SK-N-MC (cell line): Measurements from ENCODE around the gene CBL.

Experiments used
- DNase-seq: peaks from one replicate; pipeline ENCODE4 v3.0.0-alpha.2; 2011; ENCODE audit warnings: low read depth, low spot score
- H3K27ac ChIP-seq: fragments of 200-600 bp; sonication (generic); 2 replicates; pipeline ENCODE4 v1.5.1; 2016; ENCODE audit warnings: mixed run types
- H3K36me3 ChIP-seq: fragments of 200-600 bp; sonication (generic); 2 replicates; pipeline ENCODE4 v1.6.1; 2017; ENCODE audit warnings: antibody characterized with exemption, low read length, mixed read lengths; ENCODE audit not compliant: insufficient read depth
- H3K4me3 ChIP-seq: fragments of 200-600 bp; sonication (generic); 2 replicates; pipeline ENCODE4 v1.5.1; 2016
- H3K9ac ChIP-seq: fragments of 200-600 bp; sonication (generic); 2 replicates; pipeline ENCODE4 v1.8.0; 2017; ENCODE audit warnings: mixed run types, mixed read lengths; ENCODE audit not compliant: insufficient read length
- H3K9me3 ChIP-seq: fragments of 200-600 bp; sonication (generic); 2 replicates; pipeline ENCODE4 v1.6.1; 2017; ENCODE audit warnings: low read depth, mild to moderate bottlenecking, antibody characterized with exemption, low read length, moderate library complexity, mixed read lengths
- EZH2 ChIP-seq: fragments of 200-600 bp; sonication (generic); IDR thresholded peaks from one replicate; pipeline ENCODE4 v1.6.1; 2017; ENCODE audit warnings: antibody characterized with exemption
- FOXP2 ChIP-seq: optimal IDR thresholded peaks from 2 replicates; pipeline ENCODE3; 2011; ENCODE audit warnings: mild to moderate bottlenecking, moderate library complexity; ENCODE audit not compliant: insufficient read depth; ENCODE audit errors: extremely low read length, control extremely low read depth
- POLR2AphosphoS5 ChIP-seq: IDR thresholded peaks from 2 replicates; pipeline ENCODE4 v1.6.1; 2012; ENCODE audit warnings: mild to moderate bottlenecking, low read depth, low read length, borderline replicate concordance

The CBL gene

DNA sequence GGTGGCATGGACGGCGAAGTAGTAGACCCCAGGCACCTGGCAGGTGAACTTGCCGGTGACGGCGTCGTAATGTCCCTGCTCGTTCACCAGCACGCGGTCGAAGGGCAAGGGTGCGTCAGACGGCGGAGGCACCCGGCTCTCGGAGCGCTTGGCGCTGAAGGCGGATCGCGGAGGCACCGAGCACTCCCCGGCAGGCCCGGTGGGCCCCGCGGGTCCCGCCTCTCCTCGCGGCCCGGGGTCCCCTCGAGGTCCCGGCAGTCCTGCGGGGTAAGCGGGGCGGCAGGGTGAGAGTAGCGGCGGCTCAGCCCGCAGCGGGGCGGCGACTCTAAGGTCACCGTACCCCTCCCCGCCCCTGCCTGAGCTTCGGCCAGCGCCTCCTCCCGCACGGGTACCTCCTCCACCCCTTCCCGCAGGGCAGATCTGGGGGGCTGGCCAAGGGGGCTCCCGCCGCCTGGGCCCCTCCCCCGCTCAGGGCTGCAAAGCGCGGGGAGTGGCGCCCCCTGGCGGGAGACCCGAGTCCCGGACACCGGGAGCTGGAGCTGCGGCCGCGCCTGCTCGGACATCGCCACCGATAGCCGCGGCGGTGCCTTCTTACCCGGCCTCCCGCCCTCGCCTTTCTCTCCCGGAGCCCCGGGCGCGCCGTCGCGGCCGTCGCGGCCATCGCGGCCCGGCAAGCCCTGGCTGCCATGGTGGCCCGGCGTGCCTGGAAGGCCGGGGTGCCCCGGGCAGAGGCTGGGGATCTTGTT is 133.6 kb downstream of the CBL start:
- no peaks in the 10 kb centered on the region for H3K9me3 ChIP-seq
- H3K36me3 ChIP-seq: no peaks in the 10 kb centered on the region; the same call in 1 of the 2 replicates
- H3K9ac ChIP-seq: peak overlapping the region; percentile 47
- no peak overlapping the region for H3K27ac ChIP-seq
- H3K4me3 ChIP-seq: peak overlapping the region; percentile 69
- DNase-seq: no peak
- TF ChIP-seq POLR2AphosphoS5 (no peak), EZH2 (no peak), FOXP2 (no peak)

DNA sequence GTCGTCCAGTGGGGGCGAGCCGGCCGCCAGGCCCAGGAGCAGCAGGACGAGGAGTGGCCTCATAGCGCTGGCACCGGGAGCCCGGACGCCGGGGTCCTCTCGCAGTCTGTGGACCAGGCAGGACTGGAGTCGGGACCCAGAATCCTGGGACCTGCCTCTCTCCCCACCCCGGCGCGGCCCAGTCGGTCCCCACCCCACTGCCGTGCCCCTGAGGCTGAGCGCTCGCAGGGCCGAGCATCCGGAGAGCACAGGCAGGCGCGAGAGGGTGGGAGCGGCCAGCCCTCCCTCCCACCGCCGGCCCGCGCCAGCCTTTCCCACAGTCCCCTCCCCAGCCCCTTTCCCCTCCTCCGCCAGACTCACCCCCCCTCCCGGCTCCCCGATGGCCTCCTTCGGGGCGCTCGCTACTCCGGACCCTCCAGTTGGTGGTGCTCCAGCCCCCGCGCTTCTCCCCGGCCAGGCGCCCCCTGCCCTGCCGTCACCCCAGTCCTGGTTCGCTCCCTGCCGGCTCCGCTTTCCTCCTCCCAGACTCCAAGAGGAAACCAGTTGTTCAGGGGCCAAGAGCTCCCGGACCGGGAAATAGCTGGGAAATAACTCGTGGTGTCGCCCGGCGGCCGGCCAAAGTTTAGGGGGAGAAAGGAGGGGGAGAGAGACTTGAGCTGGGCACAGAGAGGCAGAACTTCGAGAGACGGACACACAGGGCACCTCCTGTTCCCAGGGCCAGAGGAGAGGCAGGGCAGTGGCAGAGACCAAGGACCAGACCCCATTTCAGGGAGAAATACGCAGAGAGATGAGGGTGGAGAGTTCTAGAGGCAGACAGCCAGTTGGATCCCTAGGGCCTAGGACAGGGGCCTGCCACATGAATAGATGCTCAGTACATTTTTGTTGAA is 134.4 kb downstream of the CBL start, which contains the start of gene C1QTNF5:
C1QTNF5 (minus strand) TSS at position 549 of the 887 bp plus-strand sequence; CDS start at position 63, 486 bp downstream.
- H3K36me3 ChIP-seq: no peaks in the 10 kb centered on the region; the same call in 1 of the 2 replicates
- peak within 1 kb of the TSS; percentile 47 for H3K9ac ChIP-seq
- DNase-seq: no peak
- H3K9me3 ChIP-seq: no peaks in the 10 kb centered on the region
- peak within 1 kb of the TSS; percentile 69 for H3K4me3 ChIP-seq
- TF ChIP-seq EZH2 (no peak), POLR2AphosphoS5 (no peak), FOXP2 (no peak)
- no peak within 1 kb of the TSS for H3K27ac ChIP-seq

DNA sequence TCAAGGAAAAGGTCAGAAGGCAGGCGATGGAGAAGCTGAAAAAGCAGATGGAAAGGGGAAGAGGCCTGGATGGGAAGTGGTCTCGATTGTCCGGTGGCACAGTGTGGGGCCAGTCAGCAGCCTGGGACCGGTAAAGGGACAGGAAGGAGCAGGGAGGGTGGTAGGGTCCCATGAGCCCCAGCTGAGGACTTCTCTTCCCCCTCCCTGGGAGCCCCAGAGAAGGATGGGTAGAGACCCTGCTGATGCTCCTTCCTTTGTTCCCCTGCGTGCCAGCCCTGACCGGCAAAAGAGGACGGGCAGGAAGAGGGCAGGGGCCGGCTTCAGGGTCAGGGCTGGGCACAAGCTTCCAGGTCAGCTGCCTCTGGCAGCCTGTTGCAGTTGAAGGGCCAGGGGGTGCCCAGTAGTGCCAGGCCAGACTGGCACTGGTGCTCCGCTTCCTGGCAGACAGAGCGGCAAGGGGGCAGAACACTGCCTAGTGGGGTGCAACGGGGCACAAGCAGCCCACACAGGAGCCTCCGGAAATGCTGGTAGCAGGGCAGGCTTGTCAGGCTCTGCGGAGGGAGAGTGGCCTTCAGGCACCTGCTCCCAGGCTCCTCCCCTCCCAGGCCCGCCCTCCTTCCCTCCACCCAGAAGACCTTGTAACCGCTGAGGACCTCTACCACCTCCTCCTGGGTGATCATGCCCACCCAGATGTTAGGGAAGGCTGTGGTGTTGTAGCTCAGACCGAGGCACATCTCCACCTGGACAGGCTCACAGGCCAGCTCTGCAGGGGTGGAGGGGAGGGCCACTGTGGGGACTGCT is 135.3 kb downstream of the CBL start:
- no peak for DNase-seq
- TF ChIP-seq EZH2 (no peak), POLR2AphosphoS5 (no peak), FOXP2 (no peak)
- H3K9ac ChIP-seq: no peak overlapping the region
- H3K4me3 ChIP-seq: no peak overlapping the region
- no peaks in the 10 kb centered on the region for H3K9me3 ChIP-seq
- no peaks in the 10 kb centered on the region; the same call in 1 of the 2 replicates for H3K36me3 ChIP-seq
- H3K27ac ChIP-seq: no peak overlapping the region

DNA sequence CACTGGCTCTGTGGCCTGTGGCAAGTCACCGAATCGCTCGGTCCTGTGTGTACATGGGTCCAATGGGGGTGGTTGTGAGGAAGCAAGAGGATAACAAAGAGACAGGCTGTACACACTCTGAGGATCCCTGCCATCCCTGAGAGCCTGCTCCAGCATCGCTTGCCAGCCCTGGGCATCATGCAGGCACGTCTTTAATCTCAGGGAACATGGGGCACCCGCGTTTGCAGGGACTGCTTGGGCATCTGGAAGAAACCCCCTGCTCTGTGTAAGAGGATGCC is 135.8 kb downstream of the CBL start:
- DNase-seq: no peak
- Histone ChIP-seq H3K4me3 (no peak overlapping the region), H3K9me3 (no peaks in the 10 kb centered on the region), H3K27ac (no peak overlapping the region), H3K36me3 (no peaks in the 10 kb centered on the region), H3K9ac (no peak overlapping the region)
- TF ChIP-seq EZH2 (no peak), FOXP2 (no peak), POLR2AphosphoS5 (no peak)

DNA sequence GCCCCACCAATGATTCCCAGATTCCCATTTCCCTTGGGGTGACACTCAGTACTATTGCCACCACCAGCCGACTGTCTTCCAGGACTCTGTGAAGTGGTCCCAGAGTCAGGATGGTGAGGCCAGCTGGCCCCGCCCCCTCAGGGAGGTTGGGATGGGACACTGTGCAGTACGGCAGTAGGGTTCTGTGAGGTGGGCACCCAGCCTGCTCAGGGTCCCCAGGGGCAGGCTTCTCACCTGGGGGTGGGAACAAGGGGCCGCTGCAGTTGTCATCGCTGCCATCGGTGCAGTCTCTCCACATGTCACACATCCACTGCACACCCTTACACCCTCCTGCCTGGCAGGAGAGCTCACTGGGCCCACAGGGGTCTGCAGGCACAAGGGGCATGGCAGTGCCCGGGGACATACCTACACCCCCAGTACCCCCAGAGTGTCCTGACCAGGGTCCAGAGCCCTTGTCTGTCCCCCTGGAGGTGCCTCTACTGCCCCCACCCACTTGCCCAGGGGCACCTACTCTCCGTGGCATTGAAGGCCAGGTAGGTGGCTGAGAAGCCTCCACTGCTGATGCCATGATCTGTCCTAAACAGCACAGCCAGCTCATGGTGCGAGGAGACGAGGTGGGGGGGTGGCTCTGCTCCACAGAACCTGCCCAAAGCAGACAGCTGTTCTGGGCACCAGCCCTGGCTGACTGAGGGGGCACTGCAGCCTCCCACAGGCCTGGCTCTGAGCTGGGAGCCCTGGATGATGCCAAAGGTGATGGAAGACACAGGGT is 136.4 kb downstream of the CBL start:
- DNase-seq: no peak
- H3K9me3 ChIP-seq: no peaks in the 10 kb centered on the region
- TF ChIP-seq EZH2: no peak
- no peak for TF ChIP-seq FOXP2
- TF ChIP-seq POLR2AphosphoS5: no peak
- H3K4me3 ChIP-seq: no peak overlapping the region
- H3K36me3 ChIP-seq: no peaks in the 10 kb centered on the region
- no peak overlapping the region for H3K9ac ChIP-seq
- no peak overlapping the region for H3K27ac ChIP-seq

DNA sequence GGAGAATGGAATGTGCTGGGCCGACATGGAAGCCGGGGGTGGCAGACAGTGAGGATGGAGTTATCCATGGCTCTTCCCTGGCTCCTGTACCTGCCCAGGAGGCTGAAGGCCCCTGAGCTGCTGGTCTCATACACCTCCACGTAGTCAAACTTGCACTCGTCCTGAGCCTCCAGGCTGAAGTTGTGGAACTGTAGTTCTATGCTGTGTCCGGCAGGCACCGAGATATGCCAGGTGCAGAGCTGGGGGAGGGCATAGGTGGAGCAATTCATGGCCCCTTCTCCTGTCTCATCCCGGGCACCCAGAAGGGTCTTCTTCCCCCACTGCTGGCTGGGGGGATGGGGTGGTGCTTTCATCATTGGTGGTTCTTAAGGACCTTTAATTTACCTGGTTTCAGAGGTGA is 137.6 kb downstream of the CBL start:
- H3K9me3 ChIP-seq: no peaks in the 10 kb centered on the region
- DNase-seq: no peak
- no peak overlapping the region for H3K9ac ChIP-seq
- no peak overlapping the region for H3K4me3 ChIP-seq
- no peak overlapping the region for H3K27ac ChIP-seq
- H3K36me3 ChIP-seq: no peaks in the 10 kb centered on the region
- TF ChIP-seq FOXP2 (no peak), EZH2 (no peak), POLR2AphosphoS5 (no peak)

DNA sequence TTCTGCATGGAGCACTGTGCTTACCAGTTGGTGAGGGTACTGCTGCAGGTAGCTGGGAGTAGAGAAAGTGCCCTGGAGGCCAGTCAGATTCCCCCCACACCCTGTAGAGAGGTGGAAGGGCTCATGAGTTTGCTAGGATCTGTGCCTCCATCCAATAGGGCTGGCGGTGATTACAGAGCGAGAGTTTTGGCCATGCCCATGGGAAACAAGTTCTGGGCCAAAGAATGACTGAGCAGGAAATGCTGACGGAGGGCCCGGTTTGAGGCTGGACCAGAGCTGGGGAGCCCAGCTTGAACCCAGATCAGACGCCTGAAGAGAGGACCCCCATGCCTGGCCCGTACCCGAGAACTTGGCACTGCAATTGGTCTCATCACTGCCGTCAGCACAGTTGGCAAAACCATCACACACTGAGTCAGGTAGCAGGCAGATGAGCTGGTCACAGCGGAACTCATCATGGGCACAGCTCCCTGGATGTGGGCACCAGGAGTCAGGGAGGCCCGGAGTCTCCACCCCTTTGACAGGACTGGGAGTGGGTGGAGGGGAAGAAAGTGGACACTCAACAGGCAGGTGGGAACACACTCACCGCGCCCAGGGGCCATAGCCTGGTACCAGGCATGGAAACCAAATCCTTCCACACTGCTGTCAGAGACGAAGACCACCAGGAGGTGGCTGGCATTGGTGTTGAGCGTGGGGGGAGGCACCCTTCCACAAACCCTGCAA is 138.3 kb downstream of the CBL start:
- Histone ChIP-seq H3K9me3 (no peaks in the 10 kb centered on the region), H3K4me3 (no peak overlapping the region), H3K27ac (no peak overlapping the region), H3K9ac (no peak overlapping the region), H3K36me3 (no peaks in the 10 kb centered on the region)
- TF ChIP-seq POLR2AphosphoS5 (no peak), FOXP2 (no peak), EZH2 (no peak)
- DNase-seq: no peak
